Measurements from ENCODE around the gene DCTD.

DNA sequence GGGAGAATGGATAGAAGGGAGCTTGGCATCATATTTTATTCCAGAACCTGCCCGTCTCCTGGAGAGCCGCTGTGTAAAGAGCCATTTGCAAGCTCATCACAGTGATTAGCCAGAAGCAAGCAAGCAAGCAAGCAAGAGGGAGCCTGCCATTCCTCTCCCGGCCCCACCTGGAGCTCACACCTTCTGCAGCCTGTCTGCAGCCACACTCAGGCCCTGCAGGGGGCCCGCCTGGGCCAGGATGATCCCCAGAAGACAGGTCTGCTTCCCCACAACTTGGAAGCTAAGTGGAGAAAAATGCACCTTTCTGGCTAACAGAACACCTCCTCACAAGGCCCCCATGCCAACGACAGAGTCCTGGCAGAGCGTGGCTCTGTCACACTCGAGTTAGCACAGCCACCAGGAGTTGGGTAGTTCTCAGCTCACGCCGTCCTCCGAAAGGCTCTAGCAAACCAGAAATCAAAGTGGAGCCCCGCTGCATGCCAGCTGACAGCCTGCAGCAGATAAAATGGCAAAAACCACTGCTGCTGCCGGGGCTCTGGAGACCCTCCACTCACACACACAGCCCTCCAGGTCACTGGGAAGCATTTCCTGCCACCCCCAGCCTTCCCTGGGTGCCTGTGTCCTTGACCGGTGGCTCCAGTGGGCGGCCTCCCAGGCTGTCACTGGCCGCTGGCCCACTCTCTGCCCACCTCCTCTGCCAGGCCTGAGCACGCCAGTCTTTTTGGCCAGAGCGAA lies 54.9 kb downstream of the DCTD start:
- TF ChIP-seq POLR2AphosphoS5 (IDR thresholded peaks at IDR 0.05; ENCODE audit: borderline replicate concordance, low read depth, low read length) = no peak
- TF ChIP-seq EZH2 (IDR thresholded peaks at IDR 0.05) = no peak
- TF ChIP-seq FOXP2 (optimal IDR thresholded peaks at IDR 0.05; ENCODE audit: control extremely low read depth, extremely low read length, insufficient read depth) = no peak

Measured in SK-N-MC (cell line).